GM13977 (cell line): Measurements from ENCODE around the gene TC2N.

ENCODE experiments used
- DNase-seq: peaks from one replicate; pipeline ENCODE4 v3.0.0; 2012; ENCODE audit warnings: low spot score
- in situ Hi-C: fragments of 300-500 bp; cut with MboI; formaldehyde crosslinking; loops from one replicate; pipeline ENCODE4 v1.12.0; 2022; ENCODE audit warnings: low sequenced_read_pairs, low pct_unique_long_range_greater_than_20kb, mixed read lengths, inconsistent platforms; ENCODE audit not compliant: unreplicated experiment
- TF ChIP-seq, protein P1 (sequence below): IDR thresholded peaks from 2 replicates; pipeline ENCODE4 v1.5.1; 2012; ENCODE audit warnings: mild to moderate bottlenecking, control low read depth; ENCODE audit not compliant: insufficient read depth; ENCODE audit errors: extremely low read depth, missing control alignments

Gene TC2N

DNA sequence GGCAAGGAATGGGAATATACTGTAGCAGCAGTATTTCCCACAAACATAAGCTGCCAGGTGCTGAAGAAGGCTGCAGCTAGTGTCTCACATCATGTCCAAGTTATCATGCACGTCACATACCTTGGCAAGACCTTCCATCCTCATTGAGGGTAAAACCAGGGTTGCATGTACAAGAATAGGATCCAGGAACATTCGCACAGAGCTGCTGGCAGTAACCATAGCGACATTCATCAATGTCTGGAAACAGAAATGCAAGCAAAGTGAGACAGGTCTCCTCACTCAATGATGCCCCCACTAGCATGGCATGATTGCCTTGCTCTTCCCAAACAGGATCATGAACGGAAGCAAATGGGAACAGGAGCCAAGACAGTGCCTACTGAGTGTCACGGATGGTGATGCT is 23.8 kb upstream of the TC2N start:
- TF ChIP-seq, protein P1, sequence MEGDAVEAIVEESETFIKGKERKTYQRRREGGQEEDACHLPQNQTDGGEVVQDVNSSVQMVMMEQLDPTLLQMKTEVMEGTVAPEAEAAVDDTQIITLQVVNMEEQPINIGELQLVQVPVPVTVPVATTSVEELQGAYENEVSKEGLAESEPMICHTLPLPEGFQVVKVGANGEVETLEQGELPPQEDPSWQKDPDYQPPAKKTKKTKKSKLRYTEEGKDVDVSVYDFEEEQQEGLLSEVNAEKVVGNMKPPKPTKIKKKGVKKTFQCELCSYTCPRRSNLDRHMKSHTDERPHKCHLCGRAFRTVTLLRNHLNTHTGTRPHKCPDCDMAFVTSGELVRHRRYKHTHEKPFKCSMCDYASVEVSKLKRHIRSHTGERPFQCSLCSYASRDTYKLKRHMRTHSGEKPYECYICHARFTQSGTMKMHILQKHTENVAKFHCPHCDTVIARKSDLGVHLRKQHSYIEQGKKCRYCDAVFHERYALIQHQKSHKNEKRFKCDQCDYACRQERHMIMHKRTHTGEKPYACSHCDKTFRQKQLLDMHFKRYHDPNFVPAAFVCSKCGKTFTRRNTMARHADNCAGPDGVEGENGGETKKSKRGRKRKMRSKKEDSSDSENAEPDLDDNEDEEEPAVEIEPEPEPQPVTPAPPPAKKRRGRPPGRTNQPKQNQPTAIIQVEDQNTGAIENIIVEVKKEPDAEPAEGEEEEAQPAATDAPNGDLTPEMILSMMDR, result no peak

DNA sequence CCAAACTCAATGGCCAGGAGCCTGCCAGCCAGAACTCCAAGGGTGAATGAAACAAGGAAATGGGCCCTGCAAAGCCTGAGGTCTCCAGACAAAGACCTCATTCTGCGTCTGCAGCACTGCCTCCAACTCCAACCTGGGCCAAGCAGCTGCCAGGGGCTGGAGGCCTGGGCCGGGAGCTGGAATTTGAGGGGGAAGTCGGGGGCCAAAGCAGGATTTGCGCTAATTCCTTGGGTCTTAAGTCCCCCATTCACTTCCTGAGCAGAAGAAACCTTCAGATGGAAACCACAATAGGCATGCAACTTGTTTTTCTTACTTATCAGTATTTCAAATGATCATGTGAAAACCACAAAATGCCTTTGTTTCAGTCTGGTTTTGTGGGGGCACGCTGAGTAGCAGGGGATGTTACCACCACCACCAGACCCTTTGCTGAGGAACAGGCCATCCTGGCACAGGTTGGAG is 23.0 kb upstream of the TC2N start:
- TF ChIP-seq, protein P1, result no peak
- DNase-seq, result no peak
- in situ Hi-C loops, result no loop called here

More for the DNA sequence above, 23.8 kb upstream of the TC2N start:
- no peak for DNase-seq
- in situ Hi-C loops, result no loop called here

DNA sequence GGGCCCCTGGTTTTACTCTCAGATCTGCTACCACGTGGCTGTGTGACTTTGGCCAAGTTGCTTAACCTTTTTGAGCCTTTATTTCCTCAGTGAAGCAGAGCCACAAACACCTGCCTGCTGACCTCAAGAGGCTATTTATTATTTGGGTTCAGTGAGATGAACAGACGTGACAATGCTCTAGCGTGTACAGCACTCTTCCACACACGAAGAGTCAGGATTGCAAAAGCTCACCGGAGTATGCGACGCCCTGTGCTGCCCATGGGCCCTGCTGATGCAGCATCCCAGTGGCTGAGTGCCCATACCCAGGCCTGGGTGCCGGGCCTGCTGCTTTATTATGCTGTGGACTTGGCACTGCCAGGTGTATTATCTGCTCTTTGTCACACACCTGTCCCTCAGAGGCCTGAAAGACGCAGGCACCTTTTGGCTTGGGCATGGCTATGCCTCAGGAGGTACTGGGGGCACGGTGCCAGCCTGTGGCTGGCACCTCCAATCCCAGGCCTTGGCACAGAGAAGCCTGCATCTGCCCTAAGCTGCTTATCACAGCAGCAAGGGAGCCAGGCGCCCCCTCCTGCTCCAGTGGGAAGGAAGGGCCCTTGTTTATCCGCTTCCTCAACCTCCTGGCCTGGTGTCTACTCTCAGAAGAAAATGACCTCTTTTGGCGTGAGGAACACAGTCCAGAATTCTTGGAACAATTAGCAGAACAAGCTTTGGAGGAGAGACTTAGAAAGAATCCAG is 22.3 kb upstream of the TC2N start:
- no peak for DNase-seq
- in situ Hi-C loops, result no loop called here
- TF ChIP-seq, protein P1, result no peak

DNA sequence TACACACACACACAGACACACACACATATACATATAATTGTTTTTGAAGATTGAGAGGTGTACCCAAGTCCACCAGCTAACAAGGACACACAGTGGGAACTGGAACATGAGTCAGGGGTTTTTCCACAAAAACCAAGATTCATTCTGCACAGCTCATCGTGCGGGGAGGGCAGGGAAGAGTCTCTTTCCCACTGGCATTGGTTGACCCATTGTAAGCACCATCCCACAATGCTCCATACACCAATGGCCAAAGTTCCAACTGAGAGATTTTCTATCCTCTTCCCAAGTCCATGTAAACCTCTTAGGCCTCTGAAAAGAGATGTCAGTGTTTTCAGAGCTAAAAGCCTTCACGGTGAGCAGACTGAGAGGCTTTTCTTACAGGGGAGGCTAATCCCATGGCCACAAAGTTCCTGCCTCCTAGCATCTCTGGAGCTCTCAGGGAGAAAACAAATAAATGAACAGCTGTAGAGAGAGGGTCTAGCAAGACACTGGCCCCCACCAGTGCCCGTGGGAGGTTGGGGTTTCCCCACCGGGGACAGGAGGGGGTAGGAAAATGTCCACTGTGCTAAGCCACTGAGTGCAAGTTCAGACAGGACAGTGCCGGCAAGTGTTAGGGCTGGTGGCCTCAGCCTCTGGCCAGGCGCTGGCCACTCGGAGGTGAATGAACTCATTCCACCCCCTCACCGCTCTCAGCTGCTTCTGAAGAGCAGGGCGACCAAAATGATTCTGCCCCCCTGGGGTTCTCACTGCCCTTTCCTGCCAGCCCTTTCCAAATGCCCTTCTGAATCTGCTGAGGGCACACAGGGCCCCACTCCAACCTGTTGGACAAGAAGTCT is 21.5 kb upstream of the TC2N start:
- no peak for DNase-seq
- TF ChIP-seq, protein P1, result no peak
- in situ Hi-C loops, result no loop called here

DNA sequence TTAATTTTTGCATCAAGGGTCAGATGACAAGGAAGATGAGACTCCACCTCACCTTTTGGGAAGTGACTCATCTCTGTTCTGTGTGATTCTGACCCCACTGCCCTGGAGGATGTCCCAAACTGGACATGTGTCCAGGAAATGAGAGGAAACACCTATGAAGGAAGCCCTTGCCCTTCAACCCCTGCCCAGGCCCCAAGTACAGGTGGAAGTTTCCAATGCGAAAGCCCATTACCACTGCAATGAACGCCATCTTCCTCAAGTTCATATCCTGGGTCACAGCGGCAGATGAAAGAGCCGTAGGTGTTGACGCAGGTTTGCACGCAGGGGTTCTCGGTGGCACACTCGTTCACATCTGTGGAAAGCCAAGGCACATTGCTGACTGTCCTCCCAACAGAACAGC is 19.6 kb upstream of the TC2N start:
- in situ Hi-C loops, result no loop called here
- TF ChIP-seq, protein P1, result no peak
- no peak for DNase-seq

DNA sequence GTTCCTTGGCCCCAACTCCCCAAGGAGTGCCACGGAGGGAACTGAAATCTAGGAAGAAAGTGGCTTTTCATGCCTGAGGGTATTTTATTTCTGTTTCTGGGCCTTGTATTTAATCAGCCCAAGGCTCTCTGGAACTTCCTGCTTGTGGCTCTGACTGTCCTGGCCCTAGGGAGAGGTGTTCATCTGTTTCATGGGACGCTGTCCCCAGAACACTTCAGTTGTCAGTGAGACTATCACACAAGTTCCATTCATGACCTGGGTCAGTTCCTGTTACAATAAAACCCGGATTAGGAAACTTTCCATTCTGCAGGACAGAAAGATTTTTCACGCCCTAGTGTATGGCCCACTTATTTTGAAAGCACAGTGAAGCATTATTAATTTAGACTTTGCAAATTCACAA is 18.5 kb upstream of the TC2N start:
- TF ChIP-seq, protein P1, result no peak
- in situ Hi-C loops, result no loop called here
- no peak for DNase-seq
